GM11168 (cell line): ENCODE results near the gene AADAT.

Experiments
- in situ Hi-C: fragments of 300-500 bp; cut with MboI; formaldehyde crosslinking; loops from one replicate; pipeline ENCODE4 v1.12.0; 2022; ENCODE audit warnings: low sequenced_read_pairs; ENCODE audit not compliant: unreplicated experiment

AADAT gene

DNA sequence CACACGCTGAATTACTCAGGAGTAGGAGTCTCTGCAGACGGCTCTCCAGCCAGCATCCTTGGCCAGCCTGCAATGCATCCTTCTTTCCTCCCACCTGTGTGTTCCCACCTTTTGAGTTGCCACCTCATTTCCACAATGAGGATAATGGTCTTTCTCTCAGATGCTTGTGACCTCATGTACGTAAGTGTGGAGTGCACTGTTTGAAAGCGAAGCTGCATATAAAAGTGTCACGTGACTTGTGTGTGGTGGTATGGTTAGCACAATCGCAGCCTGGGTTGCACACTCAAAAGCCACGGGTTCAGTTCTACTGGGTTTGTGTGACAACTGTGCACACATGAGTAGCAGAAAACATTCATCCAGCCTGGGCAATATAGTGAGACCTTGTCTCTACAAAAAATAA is 51.5 kb downstream of the AADAT start:
- in situ Hi-C loops: loop anchor here (25.0 kb wide), 1 partner anchor 426 kb away; the partner anchor contains the start of genes CLCN3 and NEK1

- in situ Hi-C loops: loop anchor here (25.0 kb wide), 1 partner anchor 425 kb away; the partner anchor contains the start of genes CLCN3 and NEK1
Measured at GRCh38 chr4:170037481-170037880, 52.3 kb downstream of the AADAT start.

DNA sequence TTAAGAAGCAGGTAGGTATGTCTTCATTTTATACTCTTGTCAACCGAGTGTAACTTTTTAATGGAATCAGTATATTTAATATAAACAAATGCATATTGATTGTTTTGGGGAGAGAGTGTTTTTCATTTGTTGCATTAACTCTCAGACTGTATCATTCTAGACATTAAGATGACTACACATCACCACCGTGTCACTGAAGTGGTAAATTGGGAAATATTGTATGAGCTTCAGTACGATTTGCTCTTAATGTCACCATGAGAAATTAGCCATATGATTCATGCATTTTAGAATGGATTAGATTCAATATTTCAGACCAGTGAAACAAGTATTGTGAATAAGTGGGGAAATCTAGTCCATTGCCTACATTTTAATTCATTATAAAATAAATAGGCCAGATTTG is 53.9 kb downstream of the AADAT start:
- in situ Hi-C loops: loop anchor here (25.0 kb wide), 1 partner anchor 424 kb away; the partner anchor contains the start of genes CLCN3 and NEK1

GRCh38 chr4:170035231-170035630 is 54.5 kb downstream of the AADAT start:
- in situ Hi-C loops: loop anchor here (25.0 kb wide), 1 partner anchor 423 kb away; the partner anchor contains the start of genes CLCN3 and NEK1

DNA sequence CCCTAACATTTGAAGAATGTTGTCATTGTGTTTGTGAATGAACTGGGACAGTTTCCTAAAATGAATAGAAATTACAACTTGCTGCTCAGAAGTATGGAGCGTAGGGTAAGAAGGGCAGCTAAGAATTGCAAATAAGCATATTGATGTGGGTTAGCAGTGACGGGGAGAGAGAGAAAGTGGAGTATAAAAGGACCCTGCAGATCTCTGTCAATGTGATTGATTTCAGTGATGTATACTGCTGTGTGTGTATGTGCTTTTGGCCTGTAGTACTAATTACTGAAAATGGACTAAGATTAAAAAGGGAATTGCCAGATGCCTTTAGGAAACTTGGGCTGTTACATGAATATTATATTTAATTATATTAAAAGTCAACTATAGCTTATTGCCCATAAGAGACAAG is 55.8 kb downstream of the AADAT start:
- in situ Hi-C loops: loop anchor here (25.0 kb wide), 1 partner anchor 422 kb away; the partner anchor contains the start of genes CLCN3 and NEK1

DNA sequence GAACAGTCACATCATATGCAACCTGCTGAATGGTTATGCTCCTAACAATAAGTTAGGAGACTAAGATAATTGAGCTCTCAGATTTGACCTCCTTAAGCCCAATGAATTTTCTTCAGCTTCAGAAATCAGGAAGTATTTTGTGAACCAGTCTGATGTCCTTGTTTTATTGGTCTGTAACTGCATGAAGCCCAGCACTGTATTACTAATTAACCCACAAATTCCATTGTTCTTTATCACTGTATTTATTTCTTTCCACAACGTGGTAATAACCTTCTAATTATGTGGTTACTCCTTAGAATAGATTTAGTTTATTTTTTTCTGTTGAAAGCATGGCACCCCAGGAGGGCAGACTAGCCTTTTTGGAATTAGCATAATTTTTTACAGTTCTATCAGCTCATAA is 59.6 kb downstream of the AADAT start:
- in situ Hi-C loops: loop anchor here (25.0 kb wide), 1 partner anchor 418 kb away; the partner anchor contains the start of genes CLCN3 and NEK1

DNA sequence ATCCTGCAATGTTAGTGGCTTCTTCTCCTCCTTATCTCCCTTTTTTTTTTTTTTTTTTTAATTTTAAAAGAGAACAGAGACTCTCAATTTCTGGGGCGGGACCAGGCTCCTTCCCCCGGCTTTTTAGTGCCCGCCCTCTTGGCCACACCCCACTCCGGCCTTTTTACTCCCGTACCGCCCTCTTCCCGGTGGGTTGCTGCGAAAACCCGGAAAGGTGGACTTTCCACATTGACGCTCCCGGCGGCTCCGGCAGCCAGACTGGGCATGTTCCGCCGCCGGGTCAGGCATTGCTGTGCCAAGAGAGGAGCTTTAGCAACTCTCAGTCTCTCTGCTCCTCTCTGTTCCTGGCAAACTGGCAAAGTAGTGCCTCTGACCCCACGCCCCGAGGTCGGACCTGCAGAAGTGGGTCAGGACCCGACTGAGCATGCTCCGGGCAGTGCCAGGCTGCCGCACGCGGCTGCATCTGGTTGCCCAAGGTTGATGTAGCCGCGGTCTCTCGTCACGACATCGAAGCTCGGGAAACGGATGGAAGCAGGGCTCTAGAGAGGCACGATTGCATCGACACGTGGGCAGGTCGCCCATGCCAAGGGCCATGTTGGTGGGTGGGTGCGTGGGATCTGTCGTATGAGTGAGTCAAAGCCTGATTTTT is 62.5 kb downstream of the AADAT start:
- in situ Hi-C loops: loop anchor here (25.0 kb wide), 1 partner anchor 415 kb away; the partner anchor contains the start of genes CLCN3 and NEK1

- in situ Hi-C loops: loop anchor here (25.0 kb wide), 1 partner anchor 414 kb away; the partner anchor contains the start of genes CLCN3 and NEK1
Measured at GRCh38 chr4:170026253-170027021, 63.3 kb downstream of the AADAT start, which contains the start of gene MFAP3L. TSS of gene MFAP3L (minus strand) at chr4:170026395. CDS start at chr4:170005877, 20,518 bp downstream.

- in situ Hi-C loops: loop anchor here (25.0 kb wide), 1 partner anchor 413 kb away; the partner anchor contains the start of genes CLCN3 and NEK1
Measured at GRCh38 chr4:170025523-170026252, 64.1 kb downstream of the AADAT start.

- in situ Hi-C loops: no loop called here
Measured at GRCh38 chr4:170022211-170022610, 67.5 kb downstream of the AADAT start.

- in situ Hi-C loops: no loop called here
Measured at GRCh38 chr4:170017252-170017651, 72.5 kb downstream of the AADAT start.

DNA sequence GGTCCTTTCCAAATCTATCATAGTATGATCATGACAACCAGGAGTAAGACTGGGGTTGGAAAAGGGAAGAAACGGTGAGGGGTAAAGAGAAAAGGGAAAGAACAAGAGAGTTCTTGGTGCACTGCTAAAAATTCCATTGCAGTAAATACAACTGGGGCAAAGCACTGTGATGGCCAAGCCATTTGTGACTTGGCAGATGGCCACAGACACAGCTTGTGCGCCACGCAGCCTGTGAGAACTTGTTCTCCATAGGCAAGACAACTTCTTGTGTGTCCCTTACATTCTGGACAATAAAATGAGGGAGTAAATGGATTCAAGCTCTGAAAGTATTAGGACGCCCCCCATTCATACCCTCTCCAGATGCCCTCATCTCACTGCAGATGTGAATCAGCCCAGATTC is 74.5 kb downstream of the AADAT start:
- in situ Hi-C loops: no loop called here

- in situ Hi-C loops: no loop called here
Measured at GRCh38 chr4:170014359-170015011, 75.3 kb downstream of the AADAT start.

GRCh38 chr4:170012629-170012958 is 77.2 kb downstream of the AADAT start:
- in situ Hi-C loops: no loop called here

DNA sequence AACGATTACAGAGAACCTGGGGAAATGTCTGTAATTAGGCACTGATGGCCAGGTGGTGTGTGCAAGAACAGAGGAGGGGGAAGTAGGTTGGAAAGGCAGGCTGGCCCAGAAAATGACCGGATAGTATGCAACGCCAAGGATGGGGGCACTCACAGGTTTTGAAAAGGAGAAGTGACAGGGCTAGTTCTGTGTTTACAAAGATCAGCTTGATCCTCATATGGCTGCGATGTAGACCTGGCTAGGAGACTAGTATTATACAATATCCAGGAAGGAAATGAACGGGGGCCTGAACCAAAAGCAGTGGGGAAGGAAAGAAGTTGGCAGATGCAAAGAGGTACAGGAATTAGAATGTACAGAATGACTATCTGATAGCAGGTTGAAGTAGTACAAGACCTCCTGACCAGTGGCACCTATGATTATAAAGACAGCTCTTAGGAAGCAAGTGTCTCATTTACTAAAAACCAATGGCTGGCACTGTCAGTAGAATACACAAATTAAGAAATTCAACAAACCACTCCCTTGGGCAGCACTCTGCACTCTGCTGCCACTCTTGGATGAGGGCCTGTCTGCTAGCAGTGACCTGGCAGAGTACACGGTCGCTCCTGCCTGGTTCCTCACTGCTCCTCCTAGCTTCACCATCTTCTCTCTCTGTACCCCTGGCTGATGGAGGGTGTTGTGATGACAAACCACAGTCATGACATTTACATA is 77.7 kb downstream of the AADAT start:
- in situ Hi-C loops: no loop called here
